Chondrocyte (in vitro differentiated cells): Measurements from ENCODE around the gene CLRN3. TPM values are rescaled to one million over a fixed set of nuclear protein-coding genes. Genes with fewer than 3 reads are reported as not detected.

Source experiments
- DNase-seq: peaks from one replicate; pipeline ENCODE4 v3.0.0; 2021; ENCODE audit warnings: mixed read lengths, low spot score
- H3K27ac Mint-ChIP-seq: one replicate; pipeline ENCODE4 v1.8.0; 2021; ENCODE audit warnings: mild to moderate bottlenecking, moderate library complexity, mixed read lengths; ENCODE audit not compliant: unreplicated experiment
- H3K27me3 Mint-ChIP-seq: 2 replicates; pipeline ENCODE4 v1.8.0; 2021; ENCODE audit warnings: low read depth, mixed read lengths
- H3K36me3 Mint-ChIP-seq: 2 replicates; pipeline ENCODE4 v1.8.0; 2021; ENCODE audit warnings: low read depth, mixed read lengths
- H3K4me1 Mint-ChIP-seq: 2 replicates; pipeline ENCODE4 v1.8.0; 2021; ENCODE audit warnings: low read depth, mild to moderate bottlenecking, mixed read lengths
- H3K4me3 Mint-ChIP-seq: one replicate; pipeline ENCODE4 v1.8.0; 2021; ENCODE audit warnings: mild to moderate bottlenecking, moderate library complexity, mixed read lengths; ENCODE audit not compliant: unreplicated experiment
- H3K9me3 Mint-ChIP-seq: 2 replicates; pipeline ENCODE4 v1.8.0; 2021; ENCODE audit warnings: low read depth, mixed read lengths
- CTCF ChIP-seq: fragments of 200-600 bp; sonication (generic); IDR thresholded peaks from 2 replicates; pipeline ENCODE4 v1.5.0; 2021; ENCODE audit warnings: antibody characterized with exemption, mild to moderate bottlenecking, moderate library complexity
- total RNA-seq: library from RNA; stranded (reverse); gene quantifications from 3 replicates; pipeline ENCODE4 v1.2.1, GENCODE V29; 2021

Gene CLRN3
- total RNA-seq, 1 donor from 2014 or later, result not detected

GRCh38 chr10:127926455-127926854 is 33.7 kb upstream of the CLRN3 start:
- Mint-ChIP-seq H3K9me3 (peaks cover 3% of the 10 kb centered on the region), H3K4me1 (peaks cover 49% of the 10 kb centered on the region), H3K27me3 (no peaks in the 10 kb centered on the region), H3K36me3 (peaks cover 2% of the 10 kb centered on the region), H3K27ac (peak overlapping the region; percentile 84), H3K4me3 (no peak overlapping the region)
- no peak for DNase-seq
- TF ChIP-seq CTCF, result no peak

- Mint-ChIP-seq H3K36me3 (peaks cover 2% of the 10 kb centered on the region), H3K27ac (peak overlapping the region; percentile 84), H3K4me1 (peaks cover 57% of the 10 kb centered on the region), H3K9me3 (peaks cover 3% of the 10 kb centered on the region), H3K4me3 (no peak overlapping the region), H3K27me3 (no peaks in the 10 kb centered on the region)
- no peak for DNase-seq
- TF ChIP-seq CTCF, result no peak
Measured at GRCh38 chr10:127925471-127926207, 32.9 kb upstream of the CLRN3 start.

GRCh38 chr10:127923646-127924045 is 30.9 kb upstream of the CLRN3 start:
- TF ChIP-seq CTCF, result no peak
- peak overlapping the region; percentile 99 for H3K27ac Mint-ChIP-seq
- DNase-seq, result no peak
- peaks cover 3% of the 10 kb centered on the region for H3K9me3 Mint-ChIP-seq
- H3K4me3 Mint-ChIP-seq, result no peak overlapping the region
- peaks cover 73% of the 10 kb centered on the region for H3K4me1 Mint-ChIP-seq
- peaks cover 2% of the 10 kb centered on the region for H3K36me3 Mint-ChIP-seq
- H3K27me3 Mint-ChIP-seq, result no peaks in the 10 kb centered on the region

- H3K4me3 Mint-ChIP-seq, result peak overlapping the region; percentile 35
- peaks cover 2% of the 10 kb centered on the region for H3K36me3 Mint-ChIP-seq
- no peak for TF ChIP-seq CTCF
- peak overlapping the region; percentile 99 for H3K27ac Mint-ChIP-seq
- H3K27me3 Mint-ChIP-seq, result no peaks in the 10 kb centered on the region
- no peak for DNase-seq
- peaks cover 66% of the 10 kb centered on the region for H3K4me1 Mint-ChIP-seq
- H3K9me3 Mint-ChIP-seq, result peaks cover 3% of the 10 kb centered on the region
Measured at GRCh38 chr10:127922675-127923366, 30.1 kb upstream of the CLRN3 start.

GRCh38 chr10:127922206-127922605 is 29.5 kb upstream of the CLRN3 start:
- no peak overlapping the region for H3K4me3 Mint-ChIP-seq
- H3K4me1 Mint-ChIP-seq, result peaks cover 64% of the 10 kb centered on the region
- peaks cover 2% of the 10 kb centered on the region for H3K36me3 Mint-ChIP-seq
- peaks cover 3% of the 10 kb centered on the region for H3K9me3 Mint-ChIP-seq
- H3K27ac Mint-ChIP-seq, result peak overlapping the region; percentile 99
- no peak for DNase-seq
- no peak for TF ChIP-seq CTCF
- H3K27me3 Mint-ChIP-seq, result no peaks in the 10 kb centered on the region
